LHCN-M2 (cell line): ENCODE results near the gene PDE6B. TPM values are rescaled to one million over a fixed set of nuclear protein-coding genes. Genes with fewer than 3 reads are reported as not detected.
"Not testable (repeated sequence)": the region's sequence is repeated elsewhere in the genome, so short reads cannot be mapped to it uniquely, and the experiment has no call there.

Experiments used
- DNase-seq: peaks from one replicate; pipeline ENCODE4 v3.0.0-alpha.2; 2012; ENCODE audit warnings: low read depth
- total RNA-seq: library from RNA; depleted of rRNA; stranded (reverse); fragments of >200 nt; gene quantifications from 2 replicates; pipeline ENCODE4 v1.2.3, GENCODE V29; 2014

PDE6B gene
- total RNA-seq, 1 experiment from 2014 or later, result 0.29 TPM

DNA sequence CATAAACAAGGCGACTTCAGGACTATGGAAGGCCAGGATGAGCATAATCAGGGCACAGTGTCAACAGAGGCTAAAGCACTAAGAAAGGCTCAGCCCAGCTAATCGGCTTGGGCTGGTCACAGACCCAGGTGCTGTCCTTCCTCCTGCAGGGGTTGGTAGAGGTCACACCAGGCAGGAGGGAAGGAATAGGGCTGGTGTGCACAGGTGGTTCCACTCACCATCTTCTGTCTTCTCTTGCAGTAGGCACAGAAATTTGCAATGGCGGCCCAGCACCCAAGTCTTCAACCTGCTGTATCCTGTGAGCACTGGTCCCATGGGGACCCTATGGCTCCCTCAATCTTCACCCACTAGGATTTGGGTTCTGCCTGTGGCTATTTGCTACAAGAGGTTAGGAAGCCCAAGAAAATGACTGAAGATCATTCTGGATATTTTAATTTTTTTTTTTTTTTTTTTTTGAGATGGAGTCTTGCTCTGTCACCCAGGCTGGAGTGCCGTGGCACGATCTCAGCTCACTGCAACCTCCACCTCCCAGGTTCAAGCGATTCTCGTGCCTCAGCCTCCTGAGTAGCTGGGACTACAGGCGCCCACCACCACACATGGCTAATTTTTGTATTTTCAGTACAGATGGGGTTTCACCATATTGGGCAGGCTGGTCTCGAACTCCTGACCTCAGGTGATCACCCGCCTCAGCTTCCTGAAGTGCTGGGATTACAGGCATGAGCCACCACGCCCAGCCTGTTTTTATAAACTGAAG lies 44.6 kb downstream of the PDE6B start:
- DNase-seq, result not testable (repeated sequence)

- DNase-seq, result no peak
Observed at GRCh38 chr4:671769-672168, 46.4 kb downstream of the PDE6B start.

DNA sequence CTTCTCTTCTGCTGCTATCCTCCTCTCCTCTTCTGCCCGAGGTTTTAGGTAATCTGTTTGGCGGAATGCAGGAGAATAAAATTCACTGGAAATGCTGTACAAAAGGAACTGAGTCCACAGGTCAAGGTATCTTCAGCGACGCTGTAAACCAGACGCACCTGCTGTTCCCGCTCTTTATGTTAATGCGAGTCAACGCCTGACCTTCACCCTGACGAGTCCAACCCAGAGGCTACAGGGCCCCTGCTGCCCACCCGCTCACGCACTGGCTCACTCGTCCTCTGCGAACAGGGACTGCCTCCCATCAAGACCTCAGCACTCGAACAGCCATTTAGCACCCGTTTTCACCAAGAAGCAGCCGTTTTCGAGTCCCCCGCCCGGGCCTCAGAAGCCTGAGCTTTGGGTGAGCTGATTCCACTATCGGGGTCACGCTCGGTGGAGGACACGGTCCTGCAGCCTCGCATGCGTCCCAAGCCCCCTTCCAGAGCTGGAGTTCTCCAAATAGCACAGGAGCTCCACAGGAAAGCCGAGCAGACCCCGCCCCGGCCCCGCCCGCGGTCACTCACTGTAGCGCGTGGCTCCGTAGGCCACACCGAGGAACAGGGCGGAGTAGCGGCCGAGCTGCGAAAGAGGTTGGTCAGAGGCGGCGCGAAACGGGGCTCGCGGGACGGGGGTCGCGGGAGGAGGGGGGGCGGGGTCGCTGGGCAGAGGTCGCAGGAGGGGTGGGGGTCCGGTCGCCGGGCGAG lies 48.1 kb downstream of the PDE6B start:
- DNase-seq, result no peak

DNA sequence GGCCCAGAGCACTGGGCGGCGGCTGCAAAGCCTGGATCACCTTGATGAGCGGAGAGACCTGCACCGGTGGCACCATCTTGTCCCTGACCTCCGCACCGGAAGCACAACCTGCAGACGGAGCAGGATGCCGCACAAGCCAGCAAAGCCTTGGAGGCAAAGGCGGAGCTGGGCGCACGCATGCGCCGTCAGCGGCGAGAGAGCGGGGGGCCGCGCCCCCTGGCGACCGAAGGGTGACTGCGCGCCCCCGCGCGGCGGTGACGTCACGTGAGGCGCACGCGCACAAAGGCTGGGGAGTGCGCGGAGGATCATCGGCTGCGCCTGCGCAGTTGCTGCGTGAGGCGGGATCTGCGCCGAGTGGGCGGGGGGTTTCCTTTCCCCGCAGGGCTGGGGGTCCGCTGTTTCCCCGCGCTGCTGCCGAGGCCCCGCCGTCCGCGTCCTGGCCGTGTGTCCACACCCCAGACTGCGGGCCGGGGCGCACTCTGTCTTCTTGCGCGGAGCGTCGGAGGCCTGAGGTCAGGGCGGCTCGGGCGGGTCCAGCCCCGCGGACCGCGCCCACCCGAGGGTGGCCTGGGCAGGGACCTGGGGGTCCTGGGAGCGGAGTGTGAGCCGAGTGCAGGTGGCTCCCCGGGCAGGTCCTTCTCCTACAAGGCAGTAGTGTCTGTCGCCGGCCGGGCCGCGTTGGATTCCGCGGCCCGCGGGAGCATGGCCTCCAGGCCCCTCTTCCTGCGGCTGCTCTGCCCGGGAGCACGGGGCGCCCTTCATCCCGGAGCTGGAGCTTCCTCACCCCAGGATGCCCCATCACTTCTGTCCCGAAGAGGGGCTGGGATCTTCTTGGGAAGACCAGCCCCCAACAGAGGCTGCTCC lies 49.0 kb downstream of the PDE6B start, which contains the start of the genes ATP5ME and MYL5:
Gene ATP5ME, minus strand, starts transcription at position 105 of the 864 bp plus-strand sequence. Its CDS starts 29 bp downstream, at position 76.
Gene MYL5, plus strand, starts transcription at position 371 of the 864 bp plus-strand sequence. CDS start 3,485 bp downstream, outside the sequence.
- peak; percentile 93 for DNase-seq

DNA sequence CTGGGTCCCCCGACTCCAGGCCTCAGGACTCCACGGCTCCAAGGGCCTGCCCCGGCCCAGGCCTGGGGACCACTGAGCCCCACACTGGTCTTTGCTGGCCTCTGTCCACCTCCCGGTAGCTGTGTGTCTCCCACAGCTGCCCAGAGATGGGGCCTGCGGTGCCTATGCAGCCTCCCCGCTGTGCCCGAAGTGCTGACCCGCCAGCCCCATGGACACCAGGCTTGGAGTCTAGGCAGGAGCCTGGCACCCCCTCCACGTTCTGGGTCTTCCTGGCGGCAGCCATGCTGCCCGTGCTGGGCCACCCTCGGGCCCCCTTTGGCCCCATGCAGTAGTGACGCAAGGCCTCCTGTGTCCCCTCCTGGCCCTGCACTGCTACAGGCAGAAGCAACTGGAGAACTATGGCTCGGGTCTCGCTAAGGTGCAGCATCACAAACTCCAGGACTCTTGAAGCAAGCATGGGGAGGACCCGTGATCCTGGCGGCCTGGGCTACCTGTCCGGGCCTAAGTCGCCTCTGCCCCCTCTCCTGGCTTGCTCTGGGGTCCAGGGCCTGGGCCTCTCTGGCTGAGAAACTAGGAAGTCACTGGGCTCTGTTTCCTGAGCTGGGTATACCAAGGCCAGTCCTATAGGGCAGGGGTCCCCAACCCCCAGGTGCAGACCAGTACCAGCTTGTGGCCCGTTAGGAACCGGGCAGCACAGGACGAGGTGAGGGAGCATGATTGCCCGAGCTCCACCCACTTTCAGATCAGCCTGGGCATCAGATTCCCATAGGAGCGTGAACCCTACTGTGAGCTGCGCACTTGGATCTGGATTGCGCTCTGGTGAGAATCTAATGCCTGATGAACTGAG lies 49.9 kb downstream of the PDE6B start:
- peak; percentile 17 for DNase-seq

GRCh38 chr4:675980-676870 lies 50.9 kb downstream of the PDE6B start:
- DNase-seq, result peak; percentile 35

DNA sequence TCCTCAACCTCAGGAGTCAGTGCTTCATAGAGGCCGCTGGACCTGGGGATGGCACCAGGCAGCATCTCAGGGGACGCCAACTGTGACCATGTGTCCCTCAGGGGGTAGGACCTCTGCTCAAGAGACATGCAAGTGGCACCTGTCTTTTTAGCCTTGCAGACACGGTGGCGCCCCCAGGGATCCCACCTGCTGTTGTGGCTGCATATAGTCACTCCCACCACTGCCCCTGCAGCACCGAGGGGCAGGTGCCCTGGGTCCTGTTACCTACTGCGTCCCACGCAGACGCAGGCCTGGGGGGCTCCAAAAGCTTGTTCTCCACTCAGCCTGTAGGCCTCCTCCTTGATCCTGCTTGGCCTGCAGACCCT lies 51.5 kb downstream of the PDE6B start:
- DNase-seq, result no peak

DNA sequence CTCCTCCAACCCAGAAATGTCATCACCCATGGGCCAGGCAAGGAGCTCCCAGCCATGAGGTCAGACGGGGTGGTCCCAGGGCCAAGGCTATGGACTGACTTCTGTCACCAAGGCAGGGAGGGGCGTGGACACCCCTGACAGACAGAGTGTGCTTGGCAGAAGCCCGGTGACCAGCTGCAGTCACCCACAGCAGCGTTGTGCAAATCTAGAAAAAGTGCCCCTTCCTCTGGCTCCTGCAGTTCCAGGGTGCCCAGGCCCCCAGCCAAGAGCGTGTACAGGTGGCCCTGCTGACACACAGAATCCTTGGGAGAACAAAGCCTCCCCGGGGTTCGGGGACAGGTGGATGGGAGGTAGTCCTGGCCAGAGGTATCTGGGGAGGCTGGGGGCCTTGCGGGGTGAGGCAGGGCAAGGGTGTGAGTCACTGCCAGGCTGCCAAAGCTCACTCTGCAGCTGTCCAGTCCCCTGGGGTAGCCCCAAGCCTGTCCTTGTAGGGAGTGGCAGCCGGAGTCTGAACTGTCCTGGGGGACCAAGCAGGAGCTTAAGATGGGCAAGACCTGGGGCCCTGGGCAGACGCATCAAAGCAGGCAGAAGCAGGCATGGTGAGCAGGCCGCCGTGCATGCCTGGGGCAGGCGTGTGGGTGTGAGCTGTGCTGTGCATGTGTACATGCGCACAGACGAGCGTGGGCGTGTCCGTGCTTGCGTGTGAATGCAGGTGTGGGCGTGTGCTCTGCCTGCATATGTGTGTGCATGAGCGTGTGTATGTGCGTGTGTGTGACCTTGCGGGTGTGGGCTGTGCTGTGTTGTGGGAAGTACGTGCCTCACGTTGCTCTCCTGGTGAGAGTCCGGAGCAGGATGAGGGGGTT lies 52.3 kb downstream of the PDE6B start:
- peak; percentile 87 for DNase-seq

- DNase-seq, result no peak
Observed at GRCh38 chr4:678331-679103, 53.1 kb downstream of the PDE6B start.

DNA sequence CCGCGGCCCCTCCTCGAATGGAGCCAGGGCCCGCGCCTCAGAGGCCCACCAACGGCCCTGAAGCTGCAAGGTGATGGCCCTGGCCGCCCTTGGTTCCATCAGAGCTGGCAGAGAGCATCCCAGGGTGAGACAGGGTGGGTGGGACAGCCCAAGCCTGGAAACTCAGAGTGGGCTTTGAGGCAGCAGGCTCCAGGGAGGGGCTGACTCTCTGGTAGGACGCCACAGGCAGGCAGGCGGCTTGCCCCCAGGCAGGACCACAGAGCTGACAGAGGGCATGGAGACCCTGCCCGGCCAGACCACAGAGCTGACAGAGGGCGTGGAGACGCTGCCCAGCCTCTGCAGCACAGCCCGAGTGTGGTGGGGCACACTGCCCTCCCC lies 53.7 kb downstream of the PDE6B start:
- no peak for DNase-seq

- DNase-seq, result no peak
Observed at GRCh38 chr4:679629-680028, 54.3 kb downstream of the PDE6B start.

GRCh38 chr4:680091-680490 lies 54.7 kb downstream of the PDE6B start:
- no peak for DNase-seq

- DNase-seq, result no peak
Observed at GRCh38 chr4:680551-680927, 55.2 kb downstream of the PDE6B start.

DNA sequence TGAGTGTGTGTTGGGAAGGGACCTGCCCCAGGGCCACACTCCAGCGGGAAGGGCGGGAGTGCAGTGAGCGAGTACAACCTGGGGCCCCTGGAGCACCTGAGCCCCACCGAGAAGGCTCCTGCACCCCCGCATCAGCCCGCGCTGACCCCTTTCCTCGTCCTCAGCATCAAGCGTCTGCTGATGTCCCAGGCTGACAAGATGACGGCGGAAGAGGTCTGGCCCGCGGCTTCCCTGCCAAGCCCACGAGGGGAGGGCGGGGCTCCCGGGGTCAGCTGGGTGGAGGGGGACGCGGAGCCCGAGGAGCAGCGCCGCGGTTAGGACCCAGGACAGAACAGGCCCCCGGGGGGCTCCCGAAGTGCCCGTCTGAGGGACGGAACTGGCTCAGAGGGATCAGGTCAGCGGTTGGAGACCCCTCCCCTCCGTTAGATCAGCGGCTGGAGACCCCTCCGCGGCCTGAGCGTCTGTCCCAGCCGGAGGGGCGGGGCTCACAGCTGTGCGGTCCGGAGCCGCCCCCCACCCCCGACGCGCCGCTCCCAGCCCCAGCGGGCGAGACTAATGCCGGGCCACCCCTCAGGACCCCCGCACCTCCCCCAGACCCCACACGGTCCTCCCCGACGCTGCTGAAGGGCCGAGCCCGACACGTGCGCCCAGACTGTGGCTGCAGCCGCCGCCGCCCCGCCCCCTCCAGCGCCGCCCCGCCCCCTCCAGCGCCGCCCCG lies 55.7 kb downstream of the PDE6B start:
- DNase-seq, result peak; percentile 33

DNA sequence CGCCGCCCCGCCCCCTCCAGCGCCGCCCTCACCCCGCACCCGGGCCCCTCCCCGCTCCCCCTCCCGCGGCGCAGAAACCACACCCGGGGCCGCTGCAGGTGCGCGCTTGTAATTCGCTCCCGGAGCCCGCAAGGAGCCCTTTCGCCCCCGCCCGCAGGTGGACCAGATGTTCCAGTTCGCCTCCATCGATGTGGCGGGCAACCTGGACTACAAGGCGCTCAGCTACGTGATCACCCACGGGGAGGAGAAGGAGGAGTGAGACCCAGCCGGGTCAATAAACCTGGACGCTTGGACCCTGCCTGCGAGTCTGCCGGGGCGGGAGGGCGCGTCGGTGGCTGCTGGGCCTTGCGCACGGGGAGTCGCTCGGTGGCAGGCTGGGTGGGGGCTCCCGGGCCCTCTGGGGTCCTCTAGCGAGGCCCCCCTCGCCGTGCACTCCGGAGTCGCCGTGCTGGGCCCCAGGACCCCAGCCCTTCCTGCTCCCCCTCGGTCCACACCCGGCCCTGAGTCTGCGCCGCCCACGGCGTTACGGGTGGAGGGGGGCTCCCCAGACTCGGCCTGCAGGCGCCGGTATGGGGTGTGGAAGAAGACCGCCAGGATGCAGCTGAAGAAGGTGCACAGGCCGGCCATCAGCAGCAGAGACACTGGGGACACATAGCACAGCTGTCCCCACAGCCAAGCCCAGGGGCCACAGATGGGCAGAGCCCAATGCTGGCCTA lies 56.5 kb downstream of the PDE6B start:
- DNase-seq, result no peak

DNA sequence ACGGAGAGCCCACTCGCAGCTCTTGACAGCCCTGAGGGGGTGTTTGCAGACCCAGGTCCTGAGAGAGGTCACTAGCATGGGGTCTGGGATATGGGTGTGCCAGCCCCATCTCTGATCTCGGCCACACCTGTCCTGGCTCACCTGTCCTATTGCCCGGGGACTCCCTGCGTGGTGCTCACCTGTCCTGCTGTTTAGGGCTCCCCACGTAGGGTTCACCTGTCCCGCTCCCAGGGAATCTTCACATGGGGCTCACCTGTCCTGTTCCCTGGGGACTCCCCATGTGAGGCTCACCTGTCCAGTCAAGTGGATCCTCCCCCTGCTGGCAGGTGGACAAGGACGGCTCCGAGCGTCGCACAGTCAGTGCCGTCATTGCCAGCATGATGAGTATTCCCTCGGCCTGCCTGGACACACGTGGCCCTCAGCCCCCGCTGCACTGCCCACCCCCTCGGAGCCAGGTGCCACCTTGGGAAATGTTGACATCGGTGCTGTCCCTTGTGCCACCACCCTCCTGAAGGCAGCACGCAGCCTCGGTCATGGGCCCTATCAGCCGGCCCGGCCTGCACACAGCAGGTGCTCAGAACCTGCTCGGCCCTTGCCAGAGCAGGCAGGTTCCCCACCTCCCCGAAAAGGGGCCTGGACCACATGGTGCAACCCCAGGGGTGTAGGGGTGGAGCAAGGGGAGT lies 57.3 kb downstream of the PDE6B start:
- DNase-seq, result no peak
